HepG2 (cell line): ENCODE results near the gene DNAJB11. TPM values are rescaled to one million over a fixed set of nuclear protein-coding genes. Genes with fewer than 3 reads are reported as not detected.

Source experiments
- ARID5B ChIP-seq: IDR thresholded peaks from 2 replicates; pipeline ENCODE4 v1.4.0; 2020; ENCODE audit warnings: mild to moderate bottlenecking, missing genetic modification reagents
- DDIT3 ChIP-seq: sonication (generic); formaldehyde crosslinking; IDR thresholded peaks from 2 replicates; pipeline ENCODE4 v1.4.0; 2020; ENCODE audit warnings: mild to moderate bottlenecking, missing genetic modification reagents
- HBP1 ChIP-seq: IDR thresholded peaks from 2 replicates; pipeline ENCODE4 v1.6.1; 2016; ENCODE audit warnings: low read depth, control low read depth
- MTA1 ChIP-seq: sonication (generic); formaldehyde crosslinking; IDR thresholded peaks from 2 replicates; pipeline ENCODE4 v1.4.0; 2020; ENCODE audit warnings: missing genetic modification reagents, mild to moderate bottlenecking, borderline replicate concordance
- MTA3 ChIP-seq: sonication (generic); formaldehyde crosslinking; IDR thresholded peaks from 2 replicates; pipeline ENCODE4 v1.4.0; 2020; ENCODE audit warnings: missing genetic modification reagents
- NR0B2 ChIP-seq: sonication (generic); formaldehyde crosslinking; IDR thresholded peaks from 2 replicates; pipeline ENCODE4 v1.4.0; 2020; ENCODE audit warnings: mild to moderate bottlenecking, missing genetic modification reagents
- PITX1 ChIP-seq: sonication (generic); formaldehyde crosslinking; IDR thresholded peaks from 2 replicates; pipeline ENCODE4 v1.5.1; 2020; ENCODE audit warnings: mild to moderate bottlenecking, missing genetic modification reagents
- SMAD9 ChIP-seq: sonication (generic); formaldehyde crosslinking; IDR thresholded peaks from 2 replicates; pipeline ENCODE4 v1.5.1; 2020; ENCODE audit warnings: mild to moderate bottlenecking, missing genetic modification reagents
- YY1 ChIP-seq: IDR thresholded peaks from 2 replicates; pipeline ENCODE4 v1.6.1; 2011; ENCODE audit warnings: low read length, low read depth, moderate library complexity, mild to moderate bottlenecking; ENCODE audit not compliant: insufficient read depth, insufficient replicate concordance
- ZBTB34 ChIP-seq: sonication (generic); formaldehyde crosslinking; IDR thresholded peaks from 2 replicates; pipeline ENCODE4 v1.8.0; 2022; ENCODE audit warnings: mild to moderate bottlenecking, missing genetic modification reagents
- ZBTB7B ChIP-seq: sonication (generic); formaldehyde crosslinking; IDR thresholded peaks from 2 replicates; pipeline ENCODE4 v1.4.0; 2020; ENCODE audit warnings: missing genetic modification reagents
- ZNF44 ChIP-seq: sonication (generic); formaldehyde crosslinking; IDR thresholded peaks from 2 replicates; pipeline ENCODE4 v1.5.1; 2020; ENCODE audit warnings: mild to moderate bottlenecking, missing genetic modification reagents
- ZNF557 ChIP-seq: sonication (generic); formaldehyde crosslinking; IDR thresholded peaks from 2 replicates; pipeline ENCODE4 v1.4.0; 2020; ENCODE audit warnings: missing genetic modification reagents
- ZNF605 ChIP-seq: sonication (generic); formaldehyde crosslinking; IDR thresholded peaks from 2 replicates; pipeline ENCODE4 v1.8.0; 2022; ENCODE audit warnings: mild to moderate bottlenecking, missing genetic modification reagents
- ZNF687 ChIP-seq: sonication (generic); formaldehyde crosslinking; IDR thresholded peaks from 2 replicates; pipeline ENCODE4 v1.5.1; 2020; ENCODE audit warnings: mild to moderate bottlenecking, missing genetic modification reagents, moderate library complexity
- ZNF709 ChIP-seq: sonication (generic); formaldehyde crosslinking; IDR thresholded peaks from 2 replicates; pipeline ENCODE4 v1.5.0; 2020; ENCODE audit warnings: mild to moderate bottlenecking, missing genetic modification reagents
- polyA plus RNA-seq, 8 experiments: library from polyadenylated mRNA; depleted of rRNA in 3 of 8; stranded (reverse) in 7 of 8; unstranded in 1 of 8; fragments of >200 nt; fragmentation: Illumina TruSeq in 4 of 8; extraction: Trizol in 4 of 8; gene quantifications; 2 replicates each; pipeline versions ENCODE4 v1.2.1 to v1.2.3, GENCODE V29; 2011 to 2016; ENCODE audit warnings: low read depth in 4 of 8, missing spikeins in 1 of 8, mixed read lengths in 1 of 8; ENCODE audit not compliant: insufficient read depth in 1 of 8
- total RNA-seq, 5 experiments: library from RNA; depleted of rRNA; stranded (reverse); fragments of >200 nt; fragmentation: Illumina TruSeq; extraction: Trizol; gene quantifications; 2 replicates each; pipeline ENCODE4 v1.2.3, GENCODE V29; 2016; ENCODE audit warnings: low read depth in 1 of 5

The DNAJB11 gene
- total and polyA plus RNA-seq, 2 of the 13 experiments (the other 11 are each of a cell fraction or from before 2014, with no cell fraction given): 41.0 to 132 TPM

GRCh38 chr3:186599142-186599784 is 28.7 kb downstream of the DNAJB11 start (continued):
- TF ChIP-seq ARID5B (CRISPR knock-in tag): peak; percentile 96
- peak; percentile 92 for TF ChIP-seq ZNF687 (CRISPR knock-in tag)
- no peak for TF ChIP-seq NR0B2
- no peak for TF ChIP-seq YY1
- no peak; the same call in 1 of the 2 replicates for TF ChIP-seq ZNF709
- TF ChIP-seq ZBTB7B (CRISPR knock-in tag): peak; percentile 63; the same call in 1 of the 2 replicates
- no peak for TF ChIP-seq ZBTB34 (CRISPR knock-in tag)
- no peak for TF ChIP-seq MTA3 (CRISPR knock-in tag)
- TF ChIP-seq SMAD9 (CRISPR knock-in tag): no peak
- TF ChIP-seq DDIT3 (CRISPR knock-in tag): 0 out of 2 replicates have a peak, but pooled peaks have one; percentile 66
- peak; percentile 47; the same call in 1 of the 2 replicates for TF ChIP-seq MTA1
- no peak for TF ChIP-seq ZNF557 (CRISPR knock-in tag)
- no peak; the same call in 1 of the 2 replicates for TF ChIP-seq ZNF605
- TF ChIP-seq PITX1: peak; percentile 77
- TF ChIP-seq HBP1 (CRISPR knock-in tag): no peak
- TF ChIP-seq ZNF44 (CRISPR knock-in tag): no peak
